T47D (cell line): Measurements from ENCODE around the gene ADGRD1.
"Not testable (repeated sequence)": the region's sequence is repeated elsewhere in the genome, so short reads cannot be mapped to it uniquely, and the experiment has no call there.

Source experiments
- DNase-seq, 2 experiments: peaks; one replicate each; pipeline versions ENCODE4 v3.0.0 to v3.0.0-alpha.2; 2011 to 2012; ENCODE audit warnings: low read depth in 1 of 2, low spot score in 1 of 2
- JUND ChIP-seq: IDR thresholded peaks from 2 replicates; pipeline ENCODE4 v1.6.1; 2012; ENCODE audit warnings: low read depth
- in situ Hi-C: cut with HindIII; loops from 2 replicates; pipeline ENCODE4 v1.10.0; 2016; ENCODE audit warnings: low sequenced_read_pairs, low pct_unique_long_range_greater_than_20kb

ADGRD1 gene

DNA sequence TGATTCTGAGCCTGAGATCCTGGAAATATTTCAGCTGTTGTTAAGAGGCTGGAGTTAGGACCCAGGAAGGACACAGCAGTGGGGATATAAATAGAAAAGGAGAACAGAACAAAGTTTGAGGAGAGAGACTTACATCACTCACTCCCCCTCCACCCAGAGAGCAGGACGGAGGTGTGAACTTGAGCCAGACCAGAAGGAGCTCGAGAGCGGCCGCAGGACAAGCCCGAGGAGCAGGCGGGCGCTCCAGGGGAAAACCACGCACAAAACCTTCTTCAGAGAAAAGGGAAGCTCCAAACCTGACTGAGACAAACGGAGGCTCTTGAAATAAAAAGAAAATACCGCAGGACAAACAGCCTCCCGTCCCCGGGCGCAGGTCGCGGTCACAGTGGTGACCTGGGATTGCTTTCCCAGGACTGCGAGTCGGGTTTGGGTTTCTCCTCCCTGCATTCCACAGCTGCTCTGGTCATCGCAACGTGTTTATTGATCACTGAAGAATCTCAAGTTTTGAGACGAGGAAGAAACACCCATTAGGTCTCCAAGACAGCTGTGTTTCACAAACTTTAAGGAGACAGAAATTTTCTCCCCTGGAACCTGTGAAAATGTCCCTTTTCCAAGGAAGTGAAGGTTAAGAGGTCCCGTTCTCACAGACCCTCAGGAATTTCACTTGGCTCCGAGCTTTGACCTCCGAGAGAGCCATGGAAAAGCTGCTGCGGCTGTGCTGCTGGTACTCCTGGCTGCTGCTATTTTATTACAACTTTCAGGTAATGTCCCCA is at the start of gene ADGRD1:
Gene ADGRD1, plus strand, starts transcription at position 137 of the 773 bp plus-strand sequence. Its CDS starts 559 bp downstream, at position 696.
- TF ChIP-seq JUND: no peak
- in situ Hi-C loops: no loop called here
- DNase-seq: peak; percentile 35 to 45

GRCh38 chr12:130904064-130904463 is 49.6 kb upstream of the ADGRD1 start:
- TF ChIP-seq JUND: no peak
- DNase-seq: no peak
- in situ Hi-C loops: no loop called here

GRCh38 chr12:130904936-130905455 is 48.7 kb upstream of the ADGRD1 start:
- in situ Hi-C loops, DNase-seq: not testable (repeated sequence)

DNA sequence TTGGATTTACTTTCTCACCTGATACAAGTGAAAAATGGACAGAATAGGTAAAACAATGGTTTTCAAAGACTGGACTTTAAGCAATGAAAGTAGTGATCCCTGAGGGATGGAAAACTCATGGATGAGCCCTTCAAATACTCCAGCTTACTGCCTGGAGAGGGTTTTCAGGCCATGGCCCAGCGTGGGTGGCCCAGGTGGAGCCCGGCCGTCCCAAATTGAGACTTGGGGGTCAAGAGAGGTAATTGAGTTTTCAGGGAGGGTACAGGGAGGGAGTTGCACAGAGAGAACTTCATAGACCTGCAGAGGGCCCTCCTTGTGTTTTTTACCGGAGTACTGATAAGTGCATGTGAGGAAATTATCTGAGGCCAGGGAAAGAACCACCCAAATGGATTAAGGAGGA is 44.6 kb upstream of the ADGRD1 start:
- DNase-seq: no peak
- no peak for TF ChIP-seq JUND
- in situ Hi-C loops: no loop called here

- in situ Hi-C loops: no loop called here
- no peak for TF ChIP-seq JUND
- no peak for DNase-seq
These were observed 42.5 kb upstream of the ADGRD1 start for GRCh38 chr12:130911193-130911592.

GRCh38 chr12:130911933-130912332 is 41.8 kb upstream of the ADGRD1 start:
- DNase-seq: no peak
- in situ Hi-C loops: no loop called here
- no peak for TF ChIP-seq JUND

GRCh38 chr12:130916241-130916911 is 37.3 kb upstream of the ADGRD1 start:
- TF ChIP-seq JUND: no peak
- DNase-seq: peak; percentile 74 to 80
- in situ Hi-C loops: no loop called here

DNA sequence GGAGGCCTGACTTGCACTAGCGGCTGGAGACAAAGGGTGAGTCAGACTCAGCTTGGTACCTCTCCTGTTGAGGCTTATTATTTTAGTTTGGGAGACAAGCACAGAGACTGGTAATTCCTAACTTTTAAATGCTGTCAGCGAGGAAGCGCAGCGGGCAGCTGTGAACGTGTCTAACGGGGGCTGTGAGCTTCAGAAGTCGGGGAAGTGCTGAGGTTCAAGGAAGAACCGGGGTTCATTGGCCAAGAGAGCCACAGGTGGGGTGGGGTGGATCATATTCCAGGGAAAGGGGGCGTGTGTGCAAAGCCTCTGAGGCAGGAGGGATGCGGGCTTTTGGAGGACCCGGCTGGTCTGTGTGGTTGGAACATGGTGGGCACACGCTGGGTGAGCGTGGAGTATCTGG is 36.1 kb upstream of the ADGRD1 start:
- in situ Hi-C loops: no loop called here
- DNase-seq: no peak
- TF ChIP-seq JUND: no peak

DNA sequence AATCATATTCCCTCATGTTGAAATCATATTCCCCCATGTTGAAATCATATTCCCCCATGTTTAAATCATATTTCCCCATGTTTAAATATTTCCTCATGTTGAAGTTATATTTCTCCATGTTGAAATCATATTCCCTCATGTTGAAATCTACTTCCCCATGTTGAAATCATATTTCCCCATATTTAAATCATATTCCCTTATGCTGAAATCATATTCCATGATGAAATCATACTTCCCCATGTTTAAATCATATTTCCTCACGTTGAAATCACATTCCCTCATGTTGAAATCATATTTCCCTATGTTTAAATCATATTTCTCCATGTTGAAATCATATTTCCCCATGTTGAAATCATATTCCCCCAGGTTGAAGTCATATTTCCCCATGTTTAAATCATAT is 34.6 kb upstream of the ADGRD1 start:
- TF ChIP-seq JUND: no peak
- DNase-seq: no peak
- in situ Hi-C loops: no loop called here

DNA sequence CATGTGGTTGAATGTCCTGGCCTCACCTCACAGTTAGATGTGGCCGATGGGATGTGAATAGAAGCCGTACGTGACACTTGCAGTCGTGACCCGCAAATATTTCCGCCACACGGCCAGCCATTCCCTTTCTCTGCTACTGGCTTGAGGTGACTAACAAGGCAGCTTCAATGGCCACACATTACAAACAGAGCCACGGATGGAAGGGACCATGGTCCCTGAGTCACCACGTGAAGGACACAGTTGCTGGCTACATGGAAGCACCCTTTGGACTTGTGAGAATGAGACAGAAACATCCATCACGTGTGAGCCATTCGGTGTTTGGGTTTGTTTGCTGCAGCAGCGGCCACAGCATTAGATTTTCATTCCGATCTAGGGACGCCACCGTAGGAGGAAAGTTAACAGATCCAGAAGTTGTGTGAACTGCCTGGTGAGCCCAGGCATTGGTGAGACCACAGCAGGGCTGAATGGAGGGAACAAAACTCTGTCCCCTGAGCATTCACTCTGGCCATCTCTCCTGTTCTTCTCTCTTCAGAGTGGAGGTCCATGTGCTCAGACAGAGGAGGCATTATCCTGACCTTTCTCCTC is 33.5 kb upstream of the ADGRD1 start:
- in situ Hi-C loops: no loop called here
- no peak for TF ChIP-seq JUND
- no peak for DNase-seq

DNA sequence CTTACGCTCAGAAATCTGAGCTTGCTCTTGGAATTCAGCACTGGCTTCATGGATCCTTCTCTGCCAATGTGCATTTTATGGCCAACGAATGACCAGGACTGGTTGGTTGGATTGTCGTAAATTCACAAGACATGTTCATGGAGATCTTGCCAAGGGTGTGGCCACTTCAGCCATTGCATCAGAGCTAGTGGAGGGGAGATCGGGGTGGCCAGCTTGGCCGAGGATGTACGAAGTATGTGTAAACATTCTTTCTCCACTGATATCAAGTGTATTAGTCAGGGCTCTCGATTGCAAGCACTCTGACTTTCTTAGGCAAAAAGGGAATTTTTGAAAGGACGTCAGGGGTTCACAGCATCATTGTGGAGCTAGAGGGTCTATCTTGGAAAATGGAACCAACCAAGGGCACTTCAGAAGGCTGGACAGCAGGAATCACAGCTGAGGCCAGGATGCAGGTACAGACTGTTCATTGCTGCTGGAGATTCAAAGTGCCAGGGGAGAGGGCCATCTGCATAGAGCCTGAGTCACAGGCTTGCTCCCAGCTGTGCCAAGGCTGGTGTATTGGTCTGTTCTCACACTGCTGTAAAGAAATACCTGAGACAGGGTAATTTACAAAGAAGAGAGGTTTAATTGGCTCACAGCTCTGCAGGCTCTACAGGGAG is 32.9 kb upstream of the ADGRD1 start:
- in situ Hi-C loops: no loop called here
- DNase-seq: no peak
- no peak for TF ChIP-seq JUND

DNA sequence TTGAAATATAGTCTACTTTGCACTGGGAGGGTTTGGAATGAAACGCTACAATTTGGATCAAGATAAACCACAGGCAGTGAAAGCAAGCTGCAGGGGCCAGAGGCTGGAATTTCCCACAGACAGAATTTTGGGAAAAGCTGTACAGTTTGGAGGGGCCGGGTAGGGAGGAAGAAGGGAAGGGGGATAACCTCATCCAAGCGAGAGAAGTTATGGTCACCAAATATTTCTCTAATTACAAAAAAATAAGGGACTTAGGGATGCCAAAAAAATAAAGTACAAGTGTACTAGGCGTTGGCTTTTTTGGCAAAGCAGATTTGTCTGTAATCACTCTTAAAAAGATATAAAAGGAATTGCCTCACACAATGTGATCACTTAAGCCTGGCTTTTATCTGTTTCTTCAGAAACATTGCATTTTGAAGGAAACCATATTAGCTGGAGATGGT is 31.2 kb upstream of the ADGRD1 start:
- DNase-seq: no peak
- TF ChIP-seq JUND: no peak
- in situ Hi-C loops: no loop called here
